Activated CD4-positive, alpha-beta T cell treated with anti-CD3 and anti-CD28 coated beads, Interleukin-2, Interleukin-6, amounts not matched to agents 100 ng/mL and 50 ng/mL, durations not matched to agents 16 hours and 8 hours (primary cell): Measurements from ENCODE around the gene ANKRD33B.
A peak's percentile ranks its signal among the peaks of the same experiment; 100 is the strongest.
"Not testable (repeated sequence)": the region's sequence is repeated elsewhere in the genome, so short reads cannot be mapped to it uniquely, and the experiment has no call there.

Experiments used
- DNase-seq: peaks from one replicate; pipeline ENCODE4 v3.0.0-alpha.2; 2020

Gene ANKRD33B

DNA sequence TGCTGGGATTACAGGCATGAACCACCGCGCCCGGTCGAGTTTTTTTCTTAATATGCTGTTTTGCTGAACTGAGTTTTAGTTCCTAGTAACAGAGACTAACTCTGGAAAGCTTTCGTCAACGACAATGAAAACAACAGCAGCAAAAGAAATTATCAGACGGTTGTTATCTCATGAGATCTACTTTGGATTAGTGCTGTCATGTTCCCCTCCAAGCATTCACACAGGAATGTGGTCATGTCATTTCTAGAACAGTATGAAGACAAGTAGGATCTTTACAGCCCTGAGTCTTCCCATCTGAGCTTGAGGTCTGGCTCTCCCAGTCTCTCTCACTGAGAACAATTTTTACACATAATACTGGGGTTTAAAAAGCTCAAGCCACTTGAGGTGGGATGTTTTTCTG, 4.0 kb upstream of the ANKRD33B start:
- no peak for DNase-seq

DNA sequence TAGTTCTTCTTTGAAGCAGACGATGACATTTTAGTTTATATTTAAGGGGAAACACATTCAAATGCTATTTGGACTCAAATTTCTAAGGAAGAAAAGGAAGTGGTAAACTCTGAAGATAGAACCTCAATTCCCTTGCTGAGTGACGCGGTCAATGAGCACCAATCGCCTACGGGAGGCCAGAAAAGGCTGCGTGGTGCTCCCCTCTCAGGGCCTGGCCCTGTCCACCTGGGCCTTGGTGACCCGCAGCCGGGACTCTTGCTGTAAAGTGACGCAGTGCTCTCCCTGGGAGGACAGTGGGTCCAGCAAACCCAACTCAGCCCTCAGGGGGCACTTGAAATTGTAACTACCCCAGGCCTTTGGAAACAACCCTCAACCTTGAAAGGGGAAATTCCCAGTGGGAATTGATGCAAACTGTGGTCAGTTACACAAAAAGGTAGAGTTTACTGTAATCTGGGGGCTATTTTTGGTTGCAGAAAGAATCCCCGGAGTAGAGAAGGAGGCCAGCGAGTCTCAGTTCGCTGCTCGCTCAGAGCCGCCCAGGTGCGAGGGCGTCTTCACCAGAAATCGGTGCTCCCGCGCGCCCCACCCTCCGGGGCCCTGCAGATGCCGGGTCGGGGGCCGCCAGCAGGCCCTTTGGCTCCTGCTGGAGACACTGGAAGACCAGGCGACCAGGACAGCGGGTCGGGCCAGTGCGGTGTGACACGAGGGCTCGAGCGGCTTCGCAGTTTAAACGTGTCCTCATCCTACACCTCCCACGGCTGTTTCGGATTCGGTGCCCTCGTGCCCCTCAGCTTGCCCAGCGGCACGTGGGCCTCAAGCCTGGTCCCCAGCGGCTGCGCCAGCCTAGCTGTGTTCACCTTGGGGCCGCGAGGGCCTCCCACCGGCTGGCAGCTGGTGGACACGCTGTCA, 1.4 kb upstream of the ANKRD33B start:
- DNase-seq: no peak

DNA sequence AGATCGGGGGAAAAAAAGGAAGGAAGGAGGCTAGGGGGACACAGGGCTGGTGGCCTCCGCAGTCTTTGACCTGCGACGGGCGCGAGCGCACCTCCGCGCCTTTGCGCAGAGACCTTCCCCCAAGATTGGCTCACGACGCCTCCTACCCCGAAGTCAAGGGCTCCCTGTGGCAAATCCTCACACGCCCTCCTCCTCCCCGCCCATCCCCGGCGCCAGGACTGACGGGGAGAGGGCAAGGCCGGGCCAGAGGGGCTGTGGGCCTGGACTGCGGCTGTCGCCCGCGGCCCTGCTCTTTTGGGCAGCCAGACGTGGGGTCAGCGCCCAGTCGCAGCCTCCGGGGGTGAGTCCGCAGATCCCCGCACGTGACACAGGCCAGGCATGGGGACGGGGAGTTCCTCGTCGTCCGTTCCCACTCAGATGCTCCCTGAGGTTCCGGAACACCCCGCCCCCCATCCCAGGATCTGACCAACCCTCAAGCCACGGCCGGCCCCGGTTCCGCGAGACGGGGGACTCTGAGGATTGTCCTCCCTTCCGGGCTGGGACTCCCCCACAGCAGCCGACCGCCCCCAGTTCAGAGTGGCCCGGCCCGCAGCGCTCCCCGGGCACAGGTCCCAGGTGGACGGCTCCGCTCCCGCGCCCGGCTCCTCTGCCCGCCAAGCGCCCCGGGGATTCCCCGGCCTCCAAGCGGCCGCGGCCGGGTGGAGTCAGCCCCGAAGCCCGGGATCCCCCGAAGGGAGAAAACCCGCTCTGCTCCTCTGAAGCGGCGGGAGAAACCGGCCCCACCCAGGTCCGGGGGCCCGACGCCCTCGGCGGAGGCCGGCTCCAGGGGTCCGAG, 543 bp upstream of the ANKRD33B start:
- peak; percentile 57 for DNase-seq

DNA sequence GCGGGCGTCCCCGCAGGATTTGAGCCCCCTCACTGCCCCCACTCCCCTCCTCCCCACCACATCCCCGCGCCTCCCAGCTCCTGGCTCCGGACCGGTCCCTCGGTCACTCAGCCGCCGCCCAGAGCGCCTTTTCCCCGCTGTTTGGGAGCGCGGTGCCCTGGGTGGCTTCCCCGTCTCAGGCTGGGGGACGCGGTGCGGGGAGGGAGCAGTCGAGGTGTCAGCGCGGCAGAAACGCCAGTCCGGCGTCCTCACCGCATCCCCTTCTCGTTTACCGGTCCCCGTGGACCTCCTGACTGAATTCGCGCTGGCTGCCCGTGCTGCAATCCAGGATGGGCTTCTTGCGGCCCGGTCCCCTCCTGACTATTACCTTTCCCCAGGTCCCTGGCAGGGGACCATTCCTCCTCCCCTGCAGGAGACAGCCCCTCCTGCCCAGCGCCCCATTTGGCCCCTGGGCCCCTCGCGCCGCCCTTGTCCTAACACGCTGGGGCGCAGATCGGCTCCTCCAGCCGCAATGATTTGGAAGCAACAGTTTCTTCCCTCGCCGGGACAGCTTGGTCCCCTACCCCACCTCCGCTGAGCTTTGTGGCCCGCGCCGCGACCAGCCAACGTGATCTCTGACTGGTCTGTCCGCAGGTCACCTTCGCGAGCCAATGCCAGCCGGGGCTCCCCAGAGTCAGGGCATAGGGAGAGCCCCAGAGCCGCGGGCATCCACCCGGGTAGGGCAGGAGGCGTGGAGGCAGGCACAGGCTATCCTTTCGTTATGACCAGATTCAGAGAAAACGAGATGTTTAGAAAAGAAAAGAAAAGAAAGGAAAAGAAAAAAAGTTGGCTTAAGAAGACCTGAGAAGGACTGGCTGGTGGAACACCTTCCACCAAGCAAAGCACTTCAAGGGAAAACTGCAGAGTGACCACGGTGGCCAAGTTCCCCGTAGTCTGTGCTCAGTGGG, 1.2 kb downstream of the ANKRD33B start:
- peak; percentile 33 for DNase-seq

DNA sequence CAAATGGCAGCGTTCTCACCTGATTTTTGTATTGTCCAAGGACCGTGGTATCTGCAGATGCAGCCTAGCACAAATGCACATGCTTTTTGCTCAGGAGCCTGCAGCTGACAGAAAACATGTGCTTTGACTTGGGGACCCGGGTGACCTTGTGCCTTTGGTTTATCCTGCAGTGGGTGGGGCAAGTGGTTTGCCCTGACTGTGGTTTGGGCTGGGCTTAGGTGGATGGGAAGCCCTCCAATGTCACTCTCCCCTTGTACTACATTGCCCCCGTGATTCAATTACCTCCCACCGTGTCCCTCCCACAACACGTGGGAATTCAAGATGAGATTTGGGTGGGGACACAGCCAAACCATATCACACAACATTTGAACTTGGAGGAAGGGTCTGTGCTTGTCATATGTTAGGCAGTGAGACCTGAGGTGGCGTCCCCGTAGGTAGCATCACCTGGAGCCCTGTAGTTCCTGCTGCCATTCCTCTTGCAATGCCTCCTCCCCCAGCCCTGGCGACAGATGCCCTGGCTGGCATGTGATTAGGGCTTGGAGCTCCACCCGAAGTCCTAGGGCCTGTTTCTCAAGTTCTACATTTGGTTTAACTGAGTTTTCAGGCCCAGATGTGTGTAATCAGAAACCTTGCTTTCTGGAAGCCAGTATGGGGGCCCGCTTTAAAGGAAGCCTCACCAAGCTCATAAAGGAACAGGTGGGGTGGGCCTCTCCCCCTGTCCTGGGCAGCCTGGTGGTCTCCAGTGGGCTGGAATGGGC, 2.1 kb downstream of the ANKRD33B start:
- DNase-seq: no peak

DNA sequence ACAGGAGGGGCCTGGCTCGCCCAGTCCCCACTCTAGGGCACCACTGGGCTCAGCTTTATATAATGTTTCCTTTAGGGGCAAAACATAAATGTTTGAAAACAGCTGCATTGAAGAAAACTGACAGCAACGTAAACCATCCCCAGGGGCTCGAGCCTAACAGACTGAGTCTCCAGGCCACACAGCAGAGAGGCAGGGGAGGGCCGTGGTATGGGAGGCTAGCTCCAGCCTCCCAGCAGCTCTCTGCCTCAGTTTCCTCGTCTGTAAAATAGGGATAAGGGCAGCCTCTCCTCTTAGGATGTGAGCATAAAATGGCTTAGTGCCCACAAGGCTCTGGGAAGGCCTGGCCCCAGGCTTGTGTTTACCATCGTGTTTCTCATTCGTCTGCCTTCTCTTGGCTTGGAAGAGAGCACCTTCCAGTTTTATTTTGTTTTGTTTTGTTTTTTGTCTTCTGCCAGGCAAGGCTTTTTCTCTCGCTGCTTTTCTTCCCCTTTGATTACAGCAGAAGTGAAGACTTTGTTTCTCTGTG, 2.7 kb downstream of the ANKRD33B start:
- DNase-seq: no peak

DNA sequence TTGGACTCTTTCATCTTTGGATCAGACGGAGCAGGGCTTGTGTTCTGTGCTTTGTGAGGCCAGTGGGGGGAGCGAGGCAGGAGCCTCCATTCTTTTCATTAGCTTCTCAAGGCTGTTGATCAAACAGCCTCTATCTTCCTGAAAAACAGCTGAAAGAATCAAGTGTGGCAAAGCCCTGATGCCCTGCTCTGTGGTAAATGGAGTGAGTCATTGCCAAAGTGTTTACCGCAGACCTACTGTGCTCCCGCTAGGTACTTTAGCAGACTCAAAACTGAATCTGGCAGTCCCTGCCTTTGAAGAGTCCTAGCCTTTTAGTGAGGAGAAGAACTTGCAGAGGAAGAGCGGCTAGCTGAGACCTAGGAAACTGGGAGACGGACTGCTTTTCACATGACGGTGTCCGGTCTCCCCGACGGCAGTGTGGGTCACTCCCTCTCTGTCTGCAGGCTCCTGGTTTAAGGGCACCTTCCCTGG, 3.3 kb downstream of the ANKRD33B start:
- peak; percentile 59 for DNase-seq

DNA sequence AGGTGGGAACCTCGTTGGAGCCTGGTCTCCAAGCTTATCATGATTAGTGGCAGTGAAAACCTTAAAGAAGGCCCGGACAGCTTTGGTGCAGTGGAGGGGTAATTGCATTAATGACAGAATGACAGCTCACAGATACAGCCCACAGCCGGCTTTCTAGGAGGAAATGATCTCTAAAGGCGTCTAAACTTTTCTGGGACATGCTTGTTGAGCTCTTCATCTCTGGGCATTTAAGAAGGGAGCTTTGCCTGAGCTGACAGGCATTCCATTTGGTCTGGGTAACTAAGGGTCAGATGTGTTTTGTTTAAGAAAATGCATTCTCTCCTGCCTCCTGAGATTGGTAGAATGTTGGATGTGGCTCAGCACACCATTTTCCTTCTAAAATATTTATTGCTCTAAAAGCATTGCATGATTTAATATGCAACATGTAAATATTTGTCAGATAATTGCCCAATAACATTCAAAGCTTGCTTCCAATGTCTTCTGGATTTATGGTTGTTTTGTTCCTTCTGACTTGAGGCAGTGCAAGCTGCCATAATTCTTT, 4.0 kb downstream of the ANKRD33B start:
- DNase-seq: no peak

DNA sequence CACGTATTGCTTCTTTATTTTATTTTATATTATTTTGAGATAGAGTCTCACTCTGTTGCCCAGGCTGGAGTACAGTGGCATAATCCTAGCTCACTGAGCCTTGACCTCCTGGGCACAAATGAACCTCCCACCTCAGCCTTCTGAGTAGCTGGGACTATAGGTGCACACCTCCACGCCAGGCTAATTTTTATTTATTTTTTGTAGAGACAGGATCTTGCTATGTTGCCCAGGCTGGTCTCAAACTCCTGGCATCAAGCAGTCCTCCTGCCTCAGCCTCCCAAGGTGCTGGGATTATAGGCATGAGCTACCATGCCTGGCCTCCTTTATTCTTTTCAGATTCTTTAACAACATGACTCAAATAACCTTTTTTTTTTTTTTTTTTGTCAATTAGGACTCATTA, 6.7 kb downstream of the ANKRD33B start:
- DNase-seq: not testable (repeated sequence)

DNA sequence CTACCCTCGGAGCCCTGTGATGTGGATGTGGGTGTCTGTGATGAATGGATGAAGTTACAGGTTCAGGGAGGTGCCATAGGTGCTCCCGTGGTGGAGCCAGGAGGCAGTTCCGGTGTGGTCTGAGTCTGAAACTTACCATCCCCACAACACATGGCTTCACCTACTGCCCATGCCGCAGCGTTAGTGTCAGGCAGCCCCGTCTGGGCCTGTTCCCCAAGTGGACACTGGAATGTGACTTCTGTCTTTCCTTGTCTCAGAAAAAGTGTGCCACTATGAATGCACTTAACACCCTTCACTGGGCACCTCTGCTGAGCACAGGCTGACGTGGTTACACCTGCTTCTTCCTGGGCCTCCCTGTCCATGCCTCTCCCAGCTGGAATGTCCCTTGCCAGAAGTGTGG, 8.6 kb downstream of the ANKRD33B start:
- DNase-seq: no peak

DNA sequence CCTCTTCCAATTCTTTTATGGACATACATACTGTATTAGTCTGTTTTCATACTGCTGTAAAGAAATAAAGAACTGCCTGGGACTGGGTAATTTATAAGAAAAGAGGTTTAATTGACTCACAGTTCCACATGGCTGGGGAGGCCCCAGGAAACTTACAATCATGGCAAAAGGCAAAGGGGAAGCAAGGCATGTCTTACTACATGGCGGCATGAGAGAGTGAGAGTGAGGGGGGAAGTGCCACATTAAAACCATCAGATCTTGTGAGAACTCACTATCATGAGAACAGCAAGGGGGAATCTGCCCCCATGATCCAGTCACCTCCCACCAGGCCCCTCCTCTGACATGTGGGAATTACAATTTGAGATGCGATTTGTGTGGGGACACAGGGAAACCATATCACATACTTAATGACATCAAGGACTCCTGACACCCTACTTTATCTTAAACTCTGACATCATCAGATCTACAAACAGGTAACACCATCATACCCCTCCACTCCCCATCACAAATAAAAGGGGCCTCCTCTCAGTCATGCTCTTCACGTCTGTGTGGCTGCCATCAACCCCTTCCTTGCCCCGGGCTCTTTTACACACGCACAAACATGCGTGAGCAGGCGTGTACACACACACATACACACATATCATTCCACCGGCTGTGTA, 9.7 kb downstream of the ANKRD33B start:
- no peak for DNase-seq

DNA sequence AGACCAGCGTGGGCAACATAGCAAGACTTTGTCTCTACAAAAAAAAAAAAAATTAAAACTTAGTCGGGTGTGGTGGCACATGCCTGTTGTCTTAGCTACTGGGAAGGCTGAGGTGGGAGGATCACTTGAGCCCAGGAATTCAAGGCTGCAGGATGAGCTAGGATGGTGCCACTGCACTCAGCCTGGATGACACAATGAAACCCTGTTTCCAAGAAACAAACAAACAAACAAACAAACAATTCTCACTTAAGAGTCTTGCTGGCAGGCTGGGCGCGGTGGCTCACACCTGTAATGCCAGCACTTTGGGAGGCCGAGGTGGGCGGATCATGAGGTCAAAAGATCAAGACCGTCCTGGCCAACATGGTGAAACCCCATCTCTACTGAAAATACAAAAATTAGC, 11.0 kb downstream of the ANKRD33B start:
- not testable (repeated sequence) for DNase-seq

DNA sequence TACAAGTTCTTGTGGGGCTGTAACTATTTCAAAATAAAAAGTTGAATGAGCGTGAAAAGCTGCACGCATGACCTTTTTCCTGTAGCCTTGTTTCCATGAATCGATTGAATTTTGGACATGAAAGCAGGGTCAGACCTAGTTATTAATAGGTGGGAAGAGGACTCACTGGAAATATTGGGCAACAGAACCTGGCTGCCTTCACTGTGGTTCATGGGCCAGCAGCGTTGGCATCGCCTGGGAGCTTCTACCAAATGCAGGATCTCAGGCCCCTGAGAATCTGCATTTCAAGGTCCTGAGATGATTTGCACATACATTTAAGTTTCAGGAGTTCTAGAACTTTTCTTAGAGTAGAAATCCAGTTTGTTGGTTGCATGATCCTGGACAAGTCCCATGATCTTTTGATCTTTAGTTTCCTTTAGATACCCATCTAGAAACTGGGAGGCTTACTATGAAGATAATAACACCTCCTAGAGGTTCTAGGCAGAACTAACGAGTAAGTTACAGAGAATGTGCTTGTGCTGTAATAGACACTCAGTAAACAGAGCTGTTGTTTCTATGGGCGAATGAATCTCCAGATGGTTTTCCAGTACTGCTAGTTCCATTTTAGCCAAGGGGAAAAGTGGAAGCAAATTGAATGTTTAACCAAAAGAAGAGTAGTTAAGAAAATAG, 12.4 kb downstream of the ANKRD33B start:
- no peak for DNase-seq

DNA sequence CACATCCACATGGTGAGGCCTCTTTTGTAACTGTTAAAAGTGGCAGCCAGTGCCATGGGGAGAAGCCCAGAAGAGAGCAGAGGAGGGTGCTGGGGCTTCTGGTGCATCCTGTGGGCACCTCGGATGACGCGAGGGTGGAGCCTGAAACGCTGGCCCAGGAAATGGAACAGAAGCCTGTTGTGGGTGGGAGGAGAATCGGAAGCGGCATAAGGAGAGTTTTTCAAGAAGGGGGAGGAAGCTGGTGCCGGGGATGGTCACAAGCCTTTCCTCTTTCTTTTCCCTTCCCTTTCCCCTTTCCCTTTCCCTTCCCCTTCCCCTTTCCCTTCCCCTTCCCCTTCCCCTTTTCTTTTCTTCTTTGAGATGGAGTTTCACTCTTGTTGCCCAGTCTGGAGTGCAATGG, 12.9 kb downstream of the ANKRD33B start:
- no peak for DNase-seq

DNA sequence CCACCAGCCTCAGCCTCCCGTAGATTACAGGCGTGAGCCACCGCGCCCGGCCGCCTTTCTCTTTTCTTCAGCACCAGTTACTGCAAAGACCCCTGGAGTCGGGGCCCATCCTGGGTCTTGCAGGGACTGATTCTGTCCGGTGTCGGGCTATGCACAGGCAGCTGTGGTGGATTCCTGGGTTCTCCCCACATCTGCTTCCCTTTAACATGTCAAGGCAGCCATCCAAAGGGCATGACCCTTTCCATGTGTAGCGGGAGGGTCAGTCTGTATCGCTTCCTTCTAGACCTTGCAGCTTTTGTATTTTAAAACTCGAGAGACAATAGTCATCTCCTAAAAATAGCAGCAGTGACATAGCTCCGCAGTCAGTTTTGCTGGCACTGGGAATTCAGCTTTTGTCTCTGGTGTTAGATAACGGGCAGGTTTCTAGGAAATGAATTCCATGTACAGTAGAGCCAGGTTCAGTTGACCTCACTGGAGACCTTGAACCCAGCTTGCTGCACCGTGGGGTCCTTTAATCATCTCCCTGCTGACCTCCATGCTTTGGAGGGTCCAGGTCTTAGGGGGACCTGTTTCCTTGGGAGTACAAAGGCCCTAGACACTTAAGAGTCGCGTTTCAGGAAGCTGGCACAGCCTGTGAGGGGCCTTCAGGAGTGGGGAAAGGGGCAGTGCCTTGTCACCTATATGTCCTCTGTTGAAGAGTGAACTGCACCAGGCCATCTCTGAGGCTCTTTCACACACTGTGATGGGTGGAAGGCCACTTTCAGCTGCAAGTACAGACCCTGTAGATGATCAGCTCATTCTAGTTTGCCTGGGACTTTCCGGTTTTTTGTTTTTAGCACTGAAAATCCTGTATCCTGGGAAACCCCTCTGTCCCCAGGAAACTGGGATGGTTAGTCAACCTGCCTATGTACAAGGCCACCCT, 13.8 kb downstream of the ANKRD33B start:
- DNase-seq: no peak

DNA sequence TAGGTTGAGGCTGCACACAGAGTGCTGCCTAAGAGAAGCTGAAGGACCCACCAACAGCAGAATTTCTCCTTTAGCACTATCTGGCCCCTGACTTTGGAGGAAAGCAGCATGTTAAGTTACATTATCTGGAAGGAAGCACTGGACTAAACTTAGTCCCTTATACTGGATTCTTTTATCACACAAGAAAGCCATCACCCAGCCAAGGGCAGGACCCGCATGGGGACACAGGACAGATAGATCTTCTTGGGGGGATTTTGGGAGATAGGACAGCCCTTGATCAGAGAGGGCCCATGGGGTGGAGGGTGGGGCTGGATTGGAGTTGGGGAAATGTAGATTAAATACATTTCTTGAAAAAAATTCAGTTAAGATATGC, 14.4 kb downstream of the ANKRD33B start:
- DNase-seq: no peak

DNA sequence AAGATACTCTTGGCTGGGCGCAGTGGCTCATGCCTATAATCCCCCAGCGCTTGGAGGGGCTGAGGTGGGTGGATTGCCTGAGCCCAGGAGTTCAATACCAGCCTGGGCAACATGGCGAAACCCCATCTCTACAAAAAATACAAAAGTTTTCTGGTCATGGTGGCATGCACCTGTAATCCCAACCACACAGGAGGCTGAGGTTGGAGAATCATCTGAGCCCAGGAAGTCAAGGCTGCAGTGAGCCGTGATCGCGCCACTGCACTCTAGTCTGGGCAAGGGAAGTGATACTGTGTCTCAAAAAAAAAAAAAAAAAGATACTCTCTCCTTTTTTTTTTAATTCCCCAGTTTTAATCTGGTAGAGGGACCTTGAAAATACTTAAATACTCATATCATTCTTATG, 15.0 kb downstream of the ANKRD33B start:
- no peak for DNase-seq

DNA sequence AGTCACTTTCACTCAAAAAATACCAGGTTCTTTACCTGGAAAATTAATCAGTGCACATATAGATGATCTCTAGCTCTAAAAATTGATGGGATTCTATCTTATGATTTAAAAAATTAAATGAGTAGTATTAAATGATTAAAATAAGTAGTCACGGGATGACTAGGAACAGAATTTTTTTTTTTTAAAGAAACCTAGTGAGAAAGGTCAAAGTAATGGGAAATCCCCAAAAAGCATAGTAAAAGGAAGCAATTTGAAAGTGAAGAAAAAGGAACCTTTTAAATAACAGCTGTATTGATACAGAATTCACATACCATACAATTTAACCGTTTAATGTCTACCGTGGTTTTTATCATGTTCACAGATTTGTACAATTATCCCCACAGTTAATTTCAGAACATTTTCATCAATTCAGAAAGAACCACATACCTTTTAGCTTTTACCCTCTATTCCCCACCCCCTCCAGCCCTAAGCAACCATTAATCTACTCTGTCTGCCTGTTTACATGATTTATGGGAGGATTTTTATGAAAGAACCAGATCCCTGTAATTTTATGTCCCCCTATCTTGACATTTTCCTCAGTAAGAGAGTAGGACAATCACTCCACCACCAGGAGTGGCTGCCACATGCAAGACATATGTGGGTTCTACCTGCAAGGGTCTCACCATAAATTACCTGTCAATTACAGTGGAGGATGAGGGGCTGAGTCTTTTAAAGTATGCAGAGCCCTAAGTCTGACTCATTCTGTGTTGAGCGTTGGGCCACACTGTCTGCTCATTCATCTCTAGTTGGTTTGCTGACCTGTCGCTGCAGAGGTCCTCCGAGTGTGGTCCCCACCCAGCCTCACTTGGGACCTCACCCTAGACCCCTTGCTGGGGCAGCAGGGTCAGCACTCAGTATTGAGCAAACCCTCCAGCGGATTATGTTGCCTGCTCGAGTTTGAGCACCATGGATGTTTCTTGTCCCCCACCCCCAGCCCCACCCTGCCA, 16.0 kb downstream of the ANKRD33B start:
- DNase-seq: no peak
